Liver (tissue), 9 donors: ENCODE data around the gene AOPEP. TPM values are rescaled to one million over a fixed set of nuclear protein-coding genes. Genes with fewer than 3 reads are reported as not detected.

Source experiments
- DNase-seq: peaks from one replicate; pipeline ENCODE4 v3.0.0-alpha.2; 2017; ENCODE audit warnings: low spot score
- H3K27ac ChIP-seq, 2 donors: one replicate each; pipeline ENCODE4 v1.7.0; 2013; ENCODE audit warnings: inconsistent platforms in 2 of 2, low read length in 2 of 2, control low read depth in 1 of 2, low read depth in 1 of 2, mild to moderate bottlenecking in 1 of 2
- H3K27me3 ChIP-seq, 4 donors: one replicate each; pipeline versions ENCODE4 v1.6.1 to v1.7.0; 2013; ENCODE audit warnings: low read length in 3 of 4, inconsistent platforms in 1 of 4, mild to moderate bottlenecking in 1 of 4, moderate library complexity in 1 of 4; ENCODE audit not compliant: control insufficient read depth in 4 of 4, insufficient read depth in 4 of 4
- H3K36me3 ChIP-seq, 4 donors: one replicate each; pipeline versions ENCODE4 v1.6.1 to v1.7.0; 2013; ENCODE audit warnings: low read length in 3 of 4, mild to moderate bottlenecking in 3 of 4, low read depth in 1 of 4, moderate library complexity in 1 of 4; ENCODE audit not compliant: control insufficient read depth in 4 of 4, insufficient read depth in 3 of 4
- H3K4me1 ChIP-seq, 4 donors: one replicate each; pipeline versions ENCODE4 v1.6.1 to v1.7.0; 2013; ENCODE audit warnings: low read length in 3 of 4, mild to moderate bottlenecking in 3 of 4, moderate library complexity in 1 of 4; ENCODE audit not compliant: control insufficient read depth in 4 of 4, insufficient read depth in 4 of 4
- H3K4me3 ChIP-seq, 3 donors: one replicate each; pipeline versions ENCODE4 v1.6.1 to v1.7.0; 2013; ENCODE audit warnings: low read length in 3 of 3, control low read depth in 1 of 3, low read depth in 1 of 3, mild to moderate bottlenecking in 1 of 3
- H3K9ac ChIP-seq, 2 donors: one replicate each; pipeline ENCODE4 v1.7.0; 2013; ENCODE audit warnings: low read length in 2 of 2, mild to moderate bottlenecking in 2 of 2, moderate library complexity in 2 of 2, control low read depth in 1 of 2, low read depth in 1 of 2
- H3K9me3 ChIP-seq, 4 donors: one replicate each; pipeline versions ENCODE4 v1.6.1 to v1.7.0; 2013; ENCODE audit warnings: low read length in 3 of 4; ENCODE audit not compliant: control insufficient read depth in 4 of 4
- ATF3 ChIP-seq: IDR thresholded peaks from 2 replicates; pipeline ENCODE4 v1.6.1; 2016; ENCODE audit warnings: antibody characterized with exemption
- CTCF ChIP-seq: fragments of 150-350 bp; IDR thresholded peaks from 2 replicates; pipeline ENCODE4 v1.5.1; 2017; ENCODE audit warnings: improper control_type of control experiment, low read depth, low read length; ENCODE audit not compliant: missing input control
- EGR1 ChIP-seq, 2 donors: IDR thresholded peaks; 2 replicates each; pipeline ENCODE4 v1.6.1; 2016 to 2018; ENCODE audit warnings: antibody characterized with exemption in 2 of 2, low read depth in 2 of 2
- FOXA1 ChIP-seq: IDR thresholded peaks from 2 replicates; pipeline ENCODE4 v1.6.1; 2016; ENCODE audit warnings: antibody characterized with exemption
- GABPA ChIP-seq, 2 donors: IDR thresholded peaks in 1 of 2; conservative IDR thresholded peaks in 1 of 2; 2 replicates each; pipeline ENCODE4 v1.6.1; 2016; ENCODE audit warnings: antibody characterized with exemption in 2 of 2, mild to moderate bottlenecking in 1 of 2, moderate library complexity in 1 of 2
- HNF4G ChIP-seq: IDR thresholded peaks from 2 replicates; pipeline ENCODE4 v1.6.1; 2016; ENCODE audit warnings: antibody characterized with exemption
- JUND ChIP-seq, 2 donors: IDR thresholded peaks; 2 replicates each; pipeline ENCODE4 v1.6.1; 2016; ENCODE audit warnings: antibody characterized with exemption in 2 of 2
- MAX ChIP-seq: IDR thresholded peaks from 2 replicates; pipeline ENCODE4 v1.6.1; 2016; ENCODE audit warnings: antibody characterized with exemption
- NR2F2 ChIP-seq: IDR thresholded peaks from 2 replicates; pipeline ENCODE4 v1.6.1; 2016; ENCODE audit warnings: antibody characterized with exemption
- RAD21 ChIP-seq, 2 donors: IDR thresholded peaks; 2 replicates each; pipeline ENCODE4 v1.6.1; 2016; ENCODE audit warnings: antibody characterized with exemption in 2 of 2, mild to moderate bottlenecking in 2 of 2
- REST ChIP-seq: IDR thresholded peaks from 2 replicates; pipeline ENCODE4 v1.6.1; 2016; ENCODE audit warnings: antibody characterized with exemption, mild to moderate bottlenecking
- RXRA ChIP-seq, 2 donors: IDR thresholded peaks; 2 replicates each; pipeline ENCODE4 v1.6.1; 2017 to 2018; ENCODE audit warnings: antibody characterized with exemption in 2 of 2, mild to moderate bottlenecking in 1 of 2
- SP1 ChIP-seq: IDR thresholded peaks from 2 replicates; pipeline ENCODE4 v1.6.1; 2018; ENCODE audit warnings: antibody characterized with exemption, mild to moderate bottlenecking
- YY1 ChIP-seq: IDR thresholded peaks from 2 replicates; pipeline ENCODE4 v1.6.1; 2016; ENCODE audit warnings: antibody characterized with exemption, mild to moderate bottlenecking
- ZBTB33 ChIP-seq: IDR thresholded peaks from 2 replicates; pipeline ENCODE4 v1.6.1; 2016; ENCODE audit warnings: antibody characterized with exemption
- WGBS: extraction: QIAGEN DNeasy Blood & Tissue Kit; methylation state at CpG from one replicate; pipeline ENCODE4 v1.1.7; 2013; 5-methylcytosine and 5-hydroxymethylcytosine counted together
- polyA plus RNA-seq, 2 donors: library from polyadenylated mRNA; stranded (reverse) in 1 of 2; unstranded in 1 of 2; fragments of 200-250 nt in 1 of 2; fragments of >200 nt in 1 of 2; fragmentation: Nextera tagmentation in 1 of 2; extraction: Ambion mirVana in 1 of 2; gene quantifications; one replicate each; pipeline versions ENCODE4 v1.2.1 to v1.2.3, GENCODE V29; 2013 to 2015
- total RNA-seq, 2 donors: library from RNA; depleted of rRNA; stranded (reverse); fragments of >200 nt; gene quantifications; one replicate each; pipeline ENCODE4 v1.2.3, GENCODE V29; 2014
- donor health status: healthy.
- donor health status: healthy.
- donor health status: healthy.
- donor health status: healthy.
- donor health status: healthy.

The AOPEP gene
- total and polyA plus RNA-seq, 4 donors, result 22.2 to 77.1 (median 34.8) TPM

- TF ChIP-seq NR2F2 (no peak), FOXA1 (no peak), HNF4G (no peak), YY1 (no peak), EGR1 (IDR thresholded peaks at IDR 0.05; ENCODE audit: low read depth in 2 of 2) (no peak), RAD21 (IDR thresholded peaks at IDR 0.05) (no peak)
These were observed 193.0 kb downstream of the AOPEP start (continued) for GRCh38 chr9:94919376-94920098.

DNA sequence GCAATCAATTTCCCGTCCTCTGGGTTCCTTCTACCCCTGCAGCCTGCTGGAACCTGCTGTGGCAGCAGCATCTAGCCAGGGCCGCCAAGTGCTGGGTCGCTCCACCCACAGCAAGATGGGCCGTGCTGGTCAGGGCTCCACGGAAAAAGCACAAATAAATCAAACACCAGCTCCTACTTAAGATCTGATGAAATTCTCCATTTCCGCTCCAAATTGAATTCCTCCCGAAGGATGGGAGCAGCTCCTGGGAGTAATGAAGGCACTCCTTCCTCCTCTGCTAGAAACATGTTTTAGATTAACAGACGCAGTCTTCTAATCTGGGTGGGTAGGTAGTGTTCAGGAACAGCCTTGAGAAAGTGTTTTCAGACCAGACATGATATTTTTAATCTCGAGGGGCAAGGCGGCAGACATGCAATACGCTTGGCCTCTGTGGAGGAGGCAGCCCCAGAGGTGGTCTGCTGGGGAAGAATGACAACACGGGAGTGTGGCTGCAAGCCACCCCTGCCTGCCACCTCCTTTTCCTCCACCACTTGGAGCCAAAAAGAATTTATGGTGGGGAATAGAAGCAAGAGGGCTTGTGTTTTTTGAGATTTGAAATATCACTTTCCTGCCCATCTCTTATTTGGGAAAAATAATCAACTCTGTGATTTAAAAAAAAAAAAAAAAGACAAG lies 194.1 kb downstream of the AOPEP start:
- no peak for TF ChIP-seq RXRA (IDR thresholded peaks at IDR 0.05)
- no peak for TF ChIP-seq REST
- no peak for TF ChIP-seq ZBTB33
- no peak for TF ChIP-seq YY1
- TF ChIP-seq NR2F2, result no peak
- H3K4me1 ChIP-seq, result peaks cover 7 to 12% (median 11%) of the 10 kb centered on the region in 4 donors
- DNase-seq, result no peak
- no peaks in the 10 kb centered on the region for H3K27me3 ChIP-seq
- H3K27ac ChIP-seq, result peak overlapping the region in 1 of 2 donors; percentile 10
- no peak overlapping the region for H3K9ac ChIP-seq
- no peak overlapping the region for H3K4me3 ChIP-seq
- 86% methylated on average over 12 of the region's 12 CpGs for WGBS
- no peaks in the 10 kb centered on the region for H3K36me3 ChIP-seq
- H3K9me3 ChIP-seq, result no peaks in the 10 kb centered on the region

DNA sequence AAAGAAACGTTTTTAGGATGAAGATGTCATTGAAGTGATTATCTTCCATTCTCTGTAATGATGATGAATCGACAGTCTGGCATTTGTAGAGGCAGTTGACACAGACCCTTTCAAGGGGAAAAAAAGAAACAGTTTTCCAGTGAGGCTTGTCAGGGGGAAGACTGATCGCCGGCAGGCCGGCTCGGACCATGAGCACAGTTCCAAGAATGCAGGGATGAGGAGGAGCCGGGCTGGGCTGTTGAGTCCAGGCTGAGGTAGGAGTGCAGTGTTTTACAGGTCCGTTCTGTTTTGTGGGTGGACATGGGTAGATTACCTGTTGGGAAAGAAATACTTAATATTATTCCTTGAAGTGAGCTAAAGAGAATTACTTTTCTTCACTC lies 194.6 kb downstream of the AOPEP start:
- no peak overlapping the region for H3K9ac ChIP-seq
- H3K36me3 ChIP-seq, result no peaks in the 10 kb centered on the region
- no peak overlapping the region for H3K27ac ChIP-seq
- H3K4me3 ChIP-seq, result no peak overlapping the region
- H3K9me3 ChIP-seq, result no peaks in the 10 kb centered on the region
- no peaks in the 10 kb centered on the region for H3K27me3 ChIP-seq
- no peak for DNase-seq
- WGBS, result 78% methylated on average over 8 of the region's 8 CpGs
- peaks cover 7 to 13% (median 11%) of the 10 kb centered on the region in 4 donors for H3K4me1 ChIP-seq
- TF ChIP-seq MAX (no peak), YY1 (no peak), GABPA (IDR thresholded peaks at IDR 0.05 in 1 of 2, conservative IDR thresholded peaks at IDR 0.05 in 1 of 2) (no peak), REST (no peak), FOXA1 (no peak), RAD21 (IDR thresholded peaks at IDR 0.05) (no peak), ATF3 (no peak), SP1 (no peak), RXRA (IDR thresholded peaks at IDR 0.05) (no peak), NR2F2 (no peak), CTCF (no peak), EGR1 (IDR thresholded peaks at IDR 0.05; ENCODE audit: low read depth in 2 of 2) (no peak), JUND (IDR thresholded peaks at IDR 0.05) (no peak)
